ENCODE results near the gene XRN1.

Gene XRN1

DNA sequence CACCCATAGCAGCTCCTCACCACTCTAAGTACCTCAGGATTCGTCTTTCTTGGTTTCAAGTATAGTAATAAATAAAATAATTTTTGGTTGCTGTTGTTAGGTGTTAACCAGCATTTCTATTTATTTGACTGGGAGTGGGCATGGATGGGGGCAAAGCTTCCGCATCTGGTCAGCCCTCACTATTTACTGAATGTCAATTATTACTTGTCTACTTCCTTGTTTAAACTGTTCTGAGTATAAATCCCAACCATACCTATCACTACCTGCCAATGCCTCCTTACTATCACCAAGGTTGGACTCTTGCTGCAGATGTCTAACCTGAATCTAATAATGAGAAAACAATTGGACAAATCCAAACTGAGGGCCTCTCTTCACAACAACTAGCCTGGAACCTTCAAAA, 180.6 kb downstream of the XRN1 start:
- Histone ChIP-seq H3K27ac (ENCODE audit: low read depth, low read length) (no peak overlapping the region), H2BK120ac (ENCODE audit: insufficient read depth, low read length, poor library complexity) (no peak overlapping the region), H3K4me3 (ENCODE audit: low read depth, low read length) (no peak overlapping the region), H3K27me3 (ENCODE audit: insufficient read depth, low read length) (no peaks in the 10 kb centered on the region), H3K4me2 (ENCODE audit: low read length) (no peak overlapping the region), H3K9ac (ENCODE audit: low read length) (no peak overlapping the region), H3K23ac (ENCODE audit: low read length) (no peak overlapping the region), H3K9me3 (ENCODE audit: insufficient read depth, low read depth, low read length) (no peaks in the 10 kb centered on the region), H3K79me1 (ENCODE audit: low read length) (no peaks in the 10 kb centered on the region), H4K8ac (ENCODE audit: low read depth, low read length) (no peak overlapping the region), H2BK5ac (ENCODE audit: low read depth, low read length, poor library complexity) (no peak overlapping the region), H3K4me1 (ENCODE audit: control insufficient read depth in 1 of 2, insufficient read depth in 2 of 2, low read length in 2 of 2) (no peaks in the 10 kb centered on the region), H3K14ac (ENCODE audit: low read length) (no peak overlapping the region), H2AK5ac (ENCODE audit: low read length) (no peak overlapping the region), H2AFZ (ENCODE audit: insufficient read depth, low read length, poor library complexity) (no peak overlapping the region), H3K36me3 (ENCODE audit: control insufficient read depth in 1 of 2, insufficient read depth in 2 of 2, low read length in 2 of 2) (no peaks in the 10 kb centered on the region), H4K91ac (ENCODE audit: low read depth, low read length) (no peak overlapping the region), H3K18ac (ENCODE audit: low read length) (no peak overlapping the region), H3K4ac (ENCODE audit: low read depth, low read length) (no peak overlapping the region), H4K12ac (ENCODE audit: low read depth, low read length) (no peak overlapping the region), H3K79me2 (ENCODE audit: control insufficient read depth, insufficient read depth, low read length, poor library complexity) (no peaks in the 10 kb centered on the region), H2BK12ac (ENCODE audit: low read length) (no peak overlapping the region)
- no CpG with 5 or more reads among the region's 2 CpGs for WGBS (ENCODE audit: extremely low coverage, insufficient coverage, insufficient read length)
- no peak for DNase-seq

DNA sequence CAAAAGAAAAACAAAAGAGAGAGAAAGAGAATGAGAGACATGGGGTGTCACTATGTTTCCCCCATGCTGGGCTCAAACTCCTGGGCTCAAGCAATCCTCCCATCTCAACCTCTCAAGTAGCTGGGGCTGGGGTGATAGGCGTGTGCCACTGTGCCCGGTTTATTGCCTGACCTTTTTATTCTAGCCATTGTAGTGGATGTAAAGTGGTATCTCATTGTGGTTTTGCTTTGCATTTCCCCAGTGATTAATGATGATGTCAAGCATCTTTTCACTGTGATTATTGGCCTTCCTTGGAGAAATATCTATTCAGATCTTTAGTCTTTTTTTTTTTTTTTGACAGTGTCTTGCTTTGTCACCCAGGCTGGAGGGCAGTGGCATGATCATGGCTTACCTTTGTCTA, 184.7 kb downstream of the XRN1 start:
- DNase-seq, result no peak
- H3K36me3 ChIP-seq (ENCODE audit: control insufficient read depth in 1 of 2, insufficient read depth in 2 of 2, low read length in 2 of 2), result no peaks in the 10 kb centered on the region
- no peak overlapping the region for H4K12ac ChIP-seq (ENCODE audit: low read depth, low read length)
- H2BK120ac ChIP-seq (ENCODE audit: insufficient read depth, low read length, poor library complexity), result no peak overlapping the region
- no peak overlapping the region for H2AK5ac ChIP-seq (ENCODE audit: low read length)
- no peak overlapping the region for H3K27ac ChIP-seq (ENCODE audit: low read depth, low read length)
- no peaks in the 10 kb centered on the region for H3K9me3 ChIP-seq (ENCODE audit: insufficient read depth, low read depth, low read length)
- no peak overlapping the region for H3K14ac ChIP-seq (ENCODE audit: low read length)
- no peak overlapping the region for H4K8ac ChIP-seq (ENCODE audit: low read depth, low read length)
- WGBS (ENCODE audit: extremely low coverage, insufficient coverage, insufficient read length), result no CpG with 5 or more reads among the region's 2 CpGs
- H2BK12ac ChIP-seq (ENCODE audit: low read length), result no peak overlapping the region
- no peak overlapping the region for H3K9ac ChIP-seq (ENCODE audit: low read length)
- H2AFZ ChIP-seq (ENCODE audit: insufficient read depth, low read length, poor library complexity), result no peak overlapping the region
- no peak overlapping the region for H3K23ac ChIP-seq (ENCODE audit: low read length)
- no peak overlapping the region for H2BK5ac ChIP-seq (ENCODE audit: low read depth, low read length, poor library complexity)
- no peaks in the 10 kb centered on the region for H3K79me1 ChIP-seq (ENCODE audit: low read length)
- H3K27me3 ChIP-seq (ENCODE audit: insufficient read depth, low read length), result no peaks in the 10 kb centered on the region
- no peaks in the 10 kb centered on the region for H3K79me2 ChIP-seq (ENCODE audit: control insufficient read depth, insufficient read depth, low read length, poor library complexity)
- no peak overlapping the region for H3K4ac ChIP-seq (ENCODE audit: low read depth, low read length)
- H3K4me1 ChIP-seq (ENCODE audit: control insufficient read depth in 1 of 2, insufficient read depth in 2 of 2, low read length in 2 of 2), result no peaks in the 10 kb centered on the region
- no peak overlapping the region for H4K91ac ChIP-seq (ENCODE audit: low read depth, low read length)
- no peak overlapping the region for H3K4me2 ChIP-seq (ENCODE audit: low read length)
- no peak overlapping the region for H3K18ac ChIP-seq (ENCODE audit: low read length)
- H3K4me3 ChIP-seq (ENCODE audit: low read depth, low read length), result no peak overlapping the region

DNA sequence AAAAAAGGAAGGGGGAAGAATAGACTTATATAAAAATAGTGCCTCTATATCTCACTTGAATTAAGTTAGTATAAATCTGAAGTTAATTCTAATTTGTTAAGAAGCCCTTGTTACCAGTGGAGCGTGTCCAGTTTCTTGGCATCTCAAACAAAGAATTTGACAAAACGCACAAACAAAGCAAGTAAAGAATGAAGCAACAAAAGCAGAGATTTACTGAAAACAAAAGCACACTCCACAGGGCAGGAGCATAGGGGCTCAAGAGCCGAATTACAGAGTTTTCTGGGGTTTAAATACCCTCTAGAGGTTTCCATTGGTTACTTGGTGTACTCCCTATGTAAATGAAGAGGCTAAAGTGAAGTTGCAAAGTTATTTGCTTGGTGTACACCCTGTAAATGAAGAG, 188.5 kb downstream of the XRN1 start:
- WGBS (ENCODE audit: extremely low coverage, insufficient coverage, insufficient read length), result no CpG with 5 or more reads among the region's 3 CpGs
- Histone ChIP-seq H3K27me3 (ENCODE audit: insufficient read depth, low read length) (no peaks in the 10 kb centered on the region), H3K4ac (ENCODE audit: low read depth, low read length) (no peak overlapping the region), H3K27ac (ENCODE audit: low read depth, low read length) (no peak overlapping the region), H2BK120ac (ENCODE audit: insufficient read depth, low read length, poor library complexity) (no peak overlapping the region), H2AK5ac (ENCODE audit: low read length) (no peak overlapping the region), H3K36me3 (ENCODE audit: control insufficient read depth in 1 of 2, insufficient read depth in 2 of 2, low read length in 2 of 2) (no peaks in the 10 kb centered on the region), H2AFZ (ENCODE audit: insufficient read depth, low read length, poor library complexity) (no peak overlapping the region), H4K12ac (ENCODE audit: low read depth, low read length) (no peak overlapping the region), H3K9me3 (ENCODE audit: insufficient read depth, low read depth, low read length) (no peaks in the 10 kb centered on the region), H2BK5ac (ENCODE audit: low read depth, low read length, poor library complexity) (no peak overlapping the region), H3K4me2 (ENCODE audit: low read length) (no peak overlapping the region), H2BK12ac (ENCODE audit: low read length) (no peak overlapping the region), H3K14ac (ENCODE audit: low read length) (no peak overlapping the region), H4K8ac (ENCODE audit: low read depth, low read length) (no peak overlapping the region), H3K4me1 (ENCODE audit: control insufficient read depth in 1 of 2, insufficient read depth in 2 of 2, low read length in 2 of 2) (no peaks in the 10 kb centered on the region), H3K9ac (ENCODE audit: low read length) (no peak overlapping the region), H3K23ac (ENCODE audit: low read length) (no peak overlapping the region), H3K79me2 (ENCODE audit: control insufficient read depth, insufficient read depth, low read length, poor library complexity) (no peaks in the 10 kb centered on the region), H4K91ac (ENCODE audit: low read depth, low read length) (no peak overlapping the region), H3K79me1 (ENCODE audit: low read length) (no peaks in the 10 kb centered on the region), H3K18ac (ENCODE audit: low read length) (no peak overlapping the region), H3K4me3 (ENCODE audit: low read depth, low read length) (no peak overlapping the region)
- no peak for DNase-seq

DNA sequence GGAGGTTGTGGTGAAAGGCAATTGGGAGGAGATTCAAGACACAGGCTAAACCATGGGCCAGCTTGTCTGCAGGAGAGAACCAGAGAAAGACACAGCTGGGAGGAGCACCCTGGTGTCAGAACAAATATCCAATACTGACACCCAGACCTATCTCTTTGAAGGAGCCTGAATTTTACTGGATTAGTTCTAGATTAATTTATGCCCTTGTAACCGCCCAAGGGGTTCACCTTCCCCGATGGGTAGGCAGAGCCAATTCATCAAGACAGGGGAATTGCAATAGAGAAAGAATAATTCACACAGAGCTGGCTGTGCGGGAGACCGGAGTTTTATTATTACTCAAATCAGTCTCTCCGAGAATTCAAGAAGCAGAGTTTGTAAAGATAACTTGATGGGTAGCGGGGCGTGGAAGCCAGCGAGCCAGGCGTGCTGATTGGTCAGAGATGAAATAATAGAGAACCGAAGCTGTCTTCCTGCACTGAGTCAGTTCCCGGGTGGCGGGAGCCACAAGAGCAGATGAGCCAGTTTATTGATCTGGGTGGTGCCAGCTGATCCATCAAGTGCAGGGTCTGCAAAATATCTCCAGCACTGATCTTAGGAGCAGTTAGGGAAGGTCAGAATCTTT, 191.0 kb downstream of the XRN1 start:
- H3K4ac ChIP-seq (ENCODE audit: low read depth, low read length), result no peak overlapping the region

More for the DNA sequence above, 191.0 kb downstream of the XRN1 start:
- no peak for DNase-seq
- H2BK120ac ChIP-seq (ENCODE audit: insufficient read depth, low read length, poor library complexity), result no peak overlapping the region
- H3K36me3 ChIP-seq (ENCODE audit: control insufficient read depth in 1 of 2, insufficient read depth in 2 of 2, low read length in 2 of 2), result no peaks in the 10 kb centered on the region
- no peaks in the 10 kb centered on the region for H3K4me1 ChIP-seq (ENCODE audit: control insufficient read depth in 1 of 2, insufficient read depth in 2 of 2, low read length in 2 of 2)
- no peak overlapping the region for H3K23ac ChIP-seq (ENCODE audit: low read length)
- no peak overlapping the region for H3K27ac ChIP-seq (ENCODE audit: low read depth, low read length)
- no peak overlapping the region for H4K91ac ChIP-seq (ENCODE audit: low read depth, low read length)
- H3K18ac ChIP-seq (ENCODE audit: low read length), result no peak overlapping the region
- no peak overlapping the region for H2BK12ac ChIP-seq (ENCODE audit: low read length)
- no CpG with 5 or more reads among the region's 12 CpGs for WGBS (ENCODE audit: extremely low coverage, insufficient coverage, insufficient read length)
- no peaks in the 10 kb centered on the region for H3K9me3 ChIP-seq (ENCODE audit: insufficient read depth, low read depth, low read length)
- no peak overlapping the region for H3K4me2 ChIP-seq (ENCODE audit: low read length)
- no peak overlapping the region for H2AK5ac ChIP-seq (ENCODE audit: low read length)
- no peak overlapping the region for H2AFZ ChIP-seq (ENCODE audit: insufficient read depth, low read length, poor library complexity)
- H4K12ac ChIP-seq (ENCODE audit: low read depth, low read length), result no peak overlapping the region
- H4K8ac ChIP-seq (ENCODE audit: low read depth, low read length), result no peak overlapping the region
- H3K27me3 ChIP-seq (ENCODE audit: insufficient read depth, low read length), result no peaks in the 10 kb centered on the region
- no peak overlapping the region for H3K14ac ChIP-seq (ENCODE audit: low read length)
- H2BK5ac ChIP-seq (ENCODE audit: low read depth, low read length, poor library complexity), result no peak overlapping the region
- H3K79me2 ChIP-seq (ENCODE audit: control insufficient read depth, insufficient read depth, low read length, poor library complexity), result no peaks in the 10 kb centered on the region
- H3K4me3 ChIP-seq (ENCODE audit: low read depth, low read length), result no peak overlapping the region
- no peak overlapping the region for H3K9ac ChIP-seq (ENCODE audit: low read length)
- H3K79me1 ChIP-seq (ENCODE audit: low read length), result no peaks in the 10 kb centered on the region
